Stimulated activated CD4-positive, alpha-beta T cell treated with anti-CD3 and anti-CD28 coated beads, TNF-alpha, amount 100 ng/mL, for 4 hours (primary cell): ENCODE data around the gene KLF3.
A peak's percentile ranks its signal among the peaks of the same experiment; 100 is the strongest.

ENCODE experiments used
- DNase-seq, 3 experiments: peaks; one replicate each; pipeline ENCODE4 v3.0.0-alpha.2; 2020; ENCODE audit warnings: low read depth in 3 of 3

Gene KLF3

DNA sequence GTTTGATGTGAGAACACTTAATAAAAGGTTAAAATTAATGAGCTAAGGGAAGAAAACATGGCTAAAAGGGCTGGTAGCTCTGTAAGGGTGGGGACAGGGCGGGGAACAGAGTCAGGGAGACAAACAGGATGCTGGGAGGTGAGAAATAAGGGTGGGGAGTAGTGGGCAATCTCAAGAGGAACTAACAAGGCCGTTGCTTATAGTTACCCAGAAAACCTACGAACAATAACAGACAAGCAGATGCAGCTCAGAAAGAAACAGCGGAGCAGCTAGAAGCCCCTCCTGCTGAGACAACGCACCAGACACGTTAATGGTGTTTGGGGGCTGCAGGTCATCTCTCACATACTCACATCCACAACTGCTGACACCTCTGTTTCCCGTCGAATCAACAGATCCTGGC is 9.7 kb upstream of the KLF3 start:
- DNase-seq, result no peak

DNA sequence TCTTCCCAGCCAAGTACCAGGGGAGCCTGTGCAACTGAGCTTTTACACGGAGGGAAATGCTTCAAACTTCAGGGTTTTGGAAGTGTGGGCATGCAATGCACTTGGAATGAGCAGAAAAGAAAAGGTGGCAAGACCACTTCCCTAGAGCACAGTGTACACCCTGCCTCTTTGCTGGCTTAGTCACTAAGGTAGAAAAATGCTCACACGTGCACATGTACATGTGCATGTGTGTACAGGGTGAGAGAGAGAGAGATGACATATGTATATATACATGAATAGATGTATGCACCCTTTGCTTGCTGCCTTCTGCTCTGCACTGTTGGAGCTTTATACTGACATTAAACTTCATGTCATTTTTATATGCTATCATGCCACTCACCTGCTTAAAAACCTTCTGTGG is 7.9 kb upstream of the KLF3 start:
- no peak for DNase-seq

DNA sequence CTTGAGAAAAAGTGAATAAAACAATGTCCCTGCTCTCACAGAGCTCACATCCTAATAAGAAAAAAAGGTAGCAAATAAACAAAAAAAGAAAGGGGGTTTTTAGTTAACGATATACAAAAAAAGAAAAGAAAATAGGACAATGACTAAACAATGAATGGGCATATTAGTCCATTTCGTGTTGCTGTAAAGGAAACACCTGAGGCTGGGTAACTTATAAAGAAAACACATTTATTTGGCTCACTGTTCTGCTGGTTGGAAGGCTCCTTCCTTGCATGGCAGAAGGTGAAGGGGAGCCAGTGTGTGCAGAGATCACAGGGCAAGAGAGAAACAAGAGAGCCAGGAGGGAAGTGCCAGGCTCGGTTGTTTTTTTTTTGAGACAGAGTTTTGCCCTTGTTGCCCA is 4.7 kb upstream of the KLF3 start:
- no peak for DNase-seq

DNA sequence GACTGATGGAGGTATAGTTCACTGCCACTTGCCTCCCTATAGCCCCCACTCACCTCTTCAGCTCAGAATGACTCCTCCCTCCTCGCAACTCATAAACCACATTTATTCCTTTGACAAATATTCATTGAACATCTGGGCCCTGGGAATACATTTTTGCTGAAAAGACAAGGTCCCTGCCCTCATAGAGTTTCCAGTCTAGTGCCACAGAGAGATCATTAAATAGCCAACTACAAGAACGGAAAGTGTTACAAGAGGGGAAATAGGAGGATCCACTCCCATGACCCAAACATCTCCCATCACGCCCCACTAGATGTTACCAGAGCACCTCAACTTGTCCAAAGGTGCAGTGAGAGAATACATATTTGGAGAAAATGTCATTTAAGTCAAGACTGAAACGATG is 3.2 kb upstream of the KLF3 start:
- no peak for DNase-seq

DNA sequence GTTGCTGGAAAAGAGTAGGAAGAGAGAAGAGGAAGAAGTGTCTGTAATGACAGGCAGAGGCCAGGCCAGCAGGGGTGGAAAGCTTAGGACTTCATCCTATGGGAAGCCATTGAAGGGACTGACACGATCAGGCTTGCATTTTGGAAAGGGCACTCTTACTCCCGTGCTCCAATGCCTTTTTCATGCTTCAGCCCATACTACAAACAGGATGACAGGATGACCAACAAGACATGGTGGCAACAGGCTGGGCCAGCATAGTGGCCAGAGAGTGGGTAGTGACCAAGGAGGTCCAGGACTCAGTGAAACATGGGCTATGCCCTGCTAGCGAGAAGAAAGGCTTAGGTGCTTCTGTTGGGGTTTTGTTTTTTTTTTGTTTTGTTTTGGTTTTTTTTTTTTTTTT is 2.6 kb upstream of the KLF3 start:
- no peak for DNase-seq

DNA sequence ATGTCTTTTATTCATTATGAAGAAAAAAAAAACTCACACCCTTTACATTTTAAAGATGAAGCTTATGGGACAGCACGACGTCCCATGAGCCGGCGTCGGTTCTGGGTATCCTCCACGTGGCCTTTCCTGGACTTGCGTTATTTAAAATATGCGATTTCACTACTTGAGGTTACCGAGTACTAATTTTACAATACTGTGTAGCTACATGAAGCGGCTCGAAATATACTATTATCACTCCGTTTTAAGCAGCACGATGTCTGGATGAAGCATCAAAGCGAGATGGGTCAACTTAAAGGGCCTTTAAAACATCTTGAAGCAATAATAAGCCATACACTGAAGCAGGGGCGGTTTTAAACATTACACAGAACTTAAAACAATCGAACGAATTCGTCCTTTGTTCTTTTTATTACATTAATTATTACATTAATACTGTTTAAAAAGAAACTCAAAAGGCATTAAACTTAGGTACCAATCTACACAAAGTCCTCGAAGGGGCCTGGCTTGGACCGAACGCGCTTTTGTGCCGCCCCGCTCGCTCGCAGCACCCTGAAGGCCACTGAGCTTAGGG is 1.4 kb upstream of the KLF3 start:
- DNase-seq, result no peak

DNA sequence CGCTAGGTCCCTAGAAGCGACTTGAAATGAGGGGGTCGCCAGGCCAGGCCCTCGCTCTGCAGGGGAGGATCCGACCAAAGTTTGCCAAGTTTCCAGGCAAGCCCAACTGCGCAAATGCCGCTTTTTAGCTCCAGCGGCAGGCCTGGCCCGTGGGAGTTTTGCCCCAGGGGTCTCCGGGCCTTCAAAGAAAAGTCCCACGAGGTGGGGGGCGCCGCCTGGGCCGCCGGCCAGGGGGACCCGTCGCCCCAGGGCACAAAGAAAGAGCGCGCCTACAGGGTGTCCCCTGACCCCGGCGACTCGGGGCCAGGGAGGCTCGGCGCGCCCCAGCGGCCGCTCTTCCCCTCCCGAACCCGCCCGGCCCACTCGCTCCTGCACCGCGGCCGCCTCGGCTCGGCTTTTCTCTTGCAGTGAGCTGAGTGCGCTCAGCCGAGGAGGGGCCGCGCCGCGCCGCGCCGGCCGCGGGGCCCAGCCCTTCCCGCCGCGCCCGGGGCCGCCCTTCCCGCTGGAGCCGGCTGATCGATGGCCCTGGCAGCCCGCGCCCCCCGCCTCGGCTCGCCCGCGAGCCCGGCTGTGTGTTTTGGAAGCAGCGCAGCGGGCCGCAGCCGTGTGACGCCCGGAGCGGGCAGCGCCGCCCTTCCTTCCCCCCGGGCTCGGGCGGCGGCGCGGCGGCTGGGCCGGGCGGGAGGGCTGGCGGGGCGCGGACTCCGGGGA is 754 bp upstream of the KLF3 start:
- DNase-seq, result peak in 1 of 3 experiments; percentile 39

DNA sequence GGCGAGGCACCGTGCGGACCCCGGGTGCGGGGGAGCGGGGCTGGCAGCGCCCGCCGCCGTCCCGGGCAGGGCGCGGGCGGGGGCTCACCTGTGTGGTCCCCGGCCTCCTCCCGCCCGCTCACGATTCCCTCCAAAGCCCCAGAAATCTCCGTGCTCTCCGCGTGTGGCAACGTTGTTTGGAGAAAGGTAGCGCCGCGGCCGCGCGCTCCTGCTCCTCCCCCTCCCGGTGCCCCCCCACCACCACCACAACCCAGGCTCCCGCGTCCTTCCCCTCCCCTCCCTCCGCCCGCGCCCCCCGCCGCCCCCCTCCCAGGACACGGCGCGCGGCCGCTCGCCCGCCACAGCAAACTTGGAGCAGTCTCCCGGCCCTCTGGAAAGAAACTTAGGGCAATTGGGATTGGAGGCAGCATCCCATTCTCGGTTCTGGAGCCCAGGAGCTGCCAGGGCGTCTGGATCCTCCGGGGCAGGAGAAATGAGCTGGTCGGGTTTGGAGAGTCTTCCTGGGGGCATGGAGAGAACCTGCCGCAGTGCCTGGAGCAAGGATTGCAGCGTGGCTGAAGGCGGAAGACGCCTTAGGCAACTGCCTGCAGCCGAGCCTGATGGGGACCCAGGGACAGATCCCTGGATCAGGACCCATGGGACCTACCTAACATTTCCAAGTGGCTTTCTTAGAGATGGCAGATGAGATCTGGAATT is 855 bp downstream of the KLF3 start:
- DNase-seq, result no peak

DNA sequence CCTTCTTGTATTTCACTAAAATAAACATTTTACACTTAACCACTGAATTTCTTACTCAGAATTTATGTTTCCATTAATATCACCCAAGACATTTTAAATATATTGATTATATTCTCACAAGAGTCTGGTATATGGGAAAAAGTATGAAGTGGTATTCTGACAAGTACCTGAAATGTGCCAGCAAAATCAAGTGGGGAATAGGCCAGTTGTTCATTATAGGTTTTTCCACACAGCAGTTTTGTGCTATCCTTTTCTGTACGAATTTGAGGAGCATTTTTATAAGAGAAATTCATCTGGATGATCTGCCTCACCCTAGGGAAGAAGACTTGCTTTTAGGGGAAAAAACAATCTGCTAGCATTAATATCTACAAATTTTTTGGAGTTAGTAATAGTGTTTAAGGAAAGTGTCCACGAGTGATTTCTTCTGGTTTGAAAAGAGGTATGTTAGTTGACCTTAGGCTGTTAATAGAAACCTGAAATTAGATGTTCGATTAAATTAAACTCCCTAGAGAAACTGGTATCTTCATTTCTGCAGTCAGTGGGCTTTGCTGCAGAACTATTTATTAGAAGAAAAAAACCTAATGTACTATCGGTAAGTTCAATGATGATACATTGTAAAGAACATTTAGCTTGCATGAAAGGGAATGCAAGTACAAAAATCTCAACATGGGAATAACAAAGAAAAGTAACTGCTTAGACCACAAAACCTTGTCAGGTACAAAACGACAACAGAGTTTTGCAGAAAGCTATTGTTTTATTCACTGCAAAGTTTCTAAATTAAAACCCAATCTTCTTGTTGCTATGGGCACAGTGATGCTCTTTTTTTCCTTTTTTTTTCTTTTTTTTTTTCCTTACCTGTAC is 1.8 kb downstream of the KLF3 start:
- DNase-seq, result no peak

DNA sequence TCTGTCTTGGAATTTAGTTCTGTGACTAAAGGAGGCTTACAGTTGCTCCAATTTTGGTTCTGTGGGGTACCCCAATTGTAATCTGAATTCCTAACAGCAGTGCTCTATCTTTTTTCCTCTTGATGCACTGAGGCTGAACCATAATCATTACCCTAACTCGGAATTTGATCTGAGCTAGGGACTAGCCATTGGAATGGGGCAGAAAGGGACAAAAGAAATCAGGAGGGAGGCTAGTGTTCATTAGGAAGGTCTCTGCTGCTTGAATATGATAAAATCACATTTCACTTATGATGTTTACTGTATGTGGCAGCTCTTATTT is 2.7 kb downstream of the KLF3 start:
- no peak for DNase-seq

DNA sequence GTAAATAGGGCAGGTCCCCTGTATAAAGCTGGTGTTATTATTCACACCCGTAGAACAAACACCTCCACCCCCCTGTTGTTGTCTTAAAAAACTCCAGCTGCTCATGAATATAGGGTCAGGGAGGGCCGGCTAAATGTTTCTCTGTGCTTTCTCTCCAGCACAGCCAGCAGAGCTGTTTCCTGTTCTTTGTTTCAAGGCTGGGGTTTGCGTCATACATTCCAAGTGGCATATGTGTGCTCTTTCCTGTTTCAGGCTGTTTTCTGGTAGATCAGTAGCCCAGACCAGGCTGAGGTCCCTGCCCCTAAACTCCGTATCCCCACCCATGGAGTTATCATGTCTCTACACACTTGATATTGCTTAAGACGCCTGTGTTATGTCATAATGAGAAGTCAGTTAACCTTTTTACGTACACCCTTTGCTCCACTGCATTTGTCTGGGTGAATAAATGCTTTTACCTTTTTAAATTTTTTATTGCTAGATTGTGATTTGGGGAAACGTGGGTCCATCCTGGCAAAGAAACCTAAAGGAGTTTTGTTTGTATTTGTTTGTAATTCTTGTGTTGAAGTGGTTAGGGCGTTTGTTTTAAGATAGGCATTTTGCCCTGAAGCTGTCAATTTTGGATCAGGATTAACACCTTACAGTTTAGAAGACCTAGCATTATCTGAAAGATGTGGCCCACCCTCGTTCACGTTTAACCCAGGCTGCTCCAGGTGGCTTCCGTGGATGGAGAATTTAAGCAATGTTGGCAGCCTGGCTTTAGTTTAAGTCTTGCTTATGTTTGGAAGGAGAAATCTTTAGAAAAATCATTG is 3.3 kb downstream of the KLF3 start:
- DNase-seq, result no peak

DNA sequence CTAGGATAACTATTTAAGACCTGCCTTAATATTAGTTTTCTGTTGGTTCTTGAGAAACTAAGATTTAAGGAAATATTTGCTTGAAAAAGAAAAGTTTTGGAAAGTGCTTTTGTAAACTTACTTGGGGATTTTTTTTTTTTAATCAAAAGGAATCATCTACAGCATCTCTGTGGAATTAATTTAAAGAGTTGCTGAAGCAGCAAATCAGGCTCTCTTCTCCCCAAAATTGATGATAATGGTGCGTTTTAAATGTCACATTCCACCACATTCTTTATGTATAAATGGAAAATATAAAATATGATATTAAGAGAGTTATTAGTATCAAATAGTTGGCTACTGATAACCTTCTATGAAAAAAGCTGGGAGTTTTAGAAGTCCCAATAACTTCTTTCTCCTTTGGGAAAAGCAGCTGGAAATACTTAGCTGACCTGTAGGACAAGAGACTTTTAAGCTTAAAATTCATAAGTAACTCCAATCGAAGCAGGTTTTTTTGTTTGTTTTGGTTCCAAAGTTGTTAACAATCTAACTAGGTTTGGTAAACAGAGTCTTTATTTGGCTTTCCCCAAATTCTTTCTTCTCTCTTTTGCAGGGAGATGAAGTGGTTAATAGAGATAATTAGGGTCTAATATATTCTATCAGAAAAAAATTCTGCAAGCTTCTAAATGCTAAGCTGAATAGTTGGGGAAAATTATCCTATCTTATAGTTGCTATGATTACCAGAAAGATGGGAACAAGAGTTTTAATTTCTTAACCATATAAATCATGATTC is 4.4 kb downstream of the KLF3 start:
- DNase-seq, result no peak

DNA sequence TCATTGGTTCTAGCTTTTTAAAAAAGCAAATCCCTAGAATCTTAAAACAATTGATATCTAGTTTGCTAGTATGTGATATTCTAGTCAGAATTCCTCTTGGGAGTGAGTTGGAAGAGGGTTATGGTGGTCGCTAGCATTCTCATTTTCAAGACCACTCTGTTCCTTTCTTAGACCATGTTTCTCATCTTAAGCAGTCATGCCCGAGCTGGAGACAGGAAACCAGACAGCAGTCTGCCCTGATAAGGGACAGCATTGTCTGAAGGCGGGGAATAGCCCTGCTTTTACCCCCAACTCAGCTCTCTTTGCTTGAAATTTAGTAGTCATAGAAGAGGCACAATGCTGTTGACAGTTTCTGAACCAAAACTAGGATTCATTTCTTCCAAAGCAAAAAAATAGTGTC is 5.2 kb downstream of the KLF3 start:
- no peak for DNase-seq

DNA sequence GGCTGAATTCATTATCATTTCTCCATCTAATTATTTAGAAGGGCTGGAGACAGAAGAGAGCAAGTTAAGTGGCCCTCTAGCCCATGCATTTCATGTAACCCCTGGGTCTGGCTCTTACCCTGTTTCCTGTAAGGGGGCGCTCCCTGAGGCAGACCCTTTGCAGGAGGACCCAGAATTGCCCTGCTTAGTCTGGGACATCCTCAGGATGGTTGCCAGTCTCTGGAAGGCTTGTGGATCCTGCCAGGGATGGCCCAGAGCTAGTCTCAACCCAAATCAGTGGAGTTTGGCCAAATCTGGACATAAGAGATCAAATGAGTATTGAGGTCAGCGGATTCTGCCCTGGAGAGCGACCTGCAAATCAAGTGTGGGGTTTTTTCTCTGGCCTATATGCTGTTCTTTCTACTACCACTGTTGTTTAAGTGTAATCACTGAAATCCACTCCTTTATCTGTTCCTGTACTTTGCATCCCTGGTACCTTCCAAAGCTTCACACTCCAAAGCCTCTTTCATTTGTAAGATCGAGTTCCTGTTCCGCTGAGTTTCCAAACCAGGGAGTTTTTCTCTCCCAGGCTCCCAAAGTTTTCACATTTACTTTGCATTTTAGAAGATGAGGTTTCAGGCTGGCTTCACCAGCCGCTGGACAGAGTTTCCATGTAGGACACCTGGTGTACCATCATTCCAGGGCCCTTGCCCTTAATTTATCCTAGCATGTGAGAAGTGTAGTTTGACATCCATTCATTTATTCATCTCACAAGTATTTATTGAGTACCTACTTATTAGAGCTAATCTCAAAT is 6.3 kb downstream of the KLF3 start:
- DNase-seq, result no peak

DNA sequence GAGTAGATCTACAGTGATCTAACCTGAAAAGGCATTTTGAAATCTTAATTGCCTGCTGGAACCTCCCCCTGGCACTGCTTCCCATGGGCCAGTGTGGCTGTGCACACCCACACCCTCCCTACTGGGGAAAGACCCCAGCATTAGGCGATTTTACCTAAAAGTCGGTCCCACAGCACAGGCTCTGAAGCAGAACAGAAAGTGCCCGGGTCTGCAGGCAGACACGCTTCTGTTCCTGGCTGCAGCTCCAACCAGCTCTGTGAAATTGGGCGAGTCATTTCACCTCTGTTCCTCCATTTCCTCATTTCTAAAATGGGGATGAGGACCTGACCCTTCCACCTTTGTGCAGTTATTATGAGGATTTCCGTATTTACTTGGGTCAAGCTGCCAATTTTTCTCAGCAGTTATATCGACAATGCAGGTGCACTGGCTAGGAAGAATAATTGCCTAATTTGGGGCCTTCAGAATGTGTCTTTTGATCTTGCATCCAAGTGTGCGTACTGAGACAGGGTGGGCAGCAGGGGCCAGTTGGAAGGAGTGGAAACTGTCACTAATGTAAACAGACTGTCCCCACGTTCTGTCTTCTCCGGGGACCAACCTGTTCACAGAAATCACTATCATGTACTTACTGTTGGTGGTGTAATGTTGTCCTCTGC is 7.1 kb downstream of the KLF3 start:
- no peak for DNase-seq

DNA sequence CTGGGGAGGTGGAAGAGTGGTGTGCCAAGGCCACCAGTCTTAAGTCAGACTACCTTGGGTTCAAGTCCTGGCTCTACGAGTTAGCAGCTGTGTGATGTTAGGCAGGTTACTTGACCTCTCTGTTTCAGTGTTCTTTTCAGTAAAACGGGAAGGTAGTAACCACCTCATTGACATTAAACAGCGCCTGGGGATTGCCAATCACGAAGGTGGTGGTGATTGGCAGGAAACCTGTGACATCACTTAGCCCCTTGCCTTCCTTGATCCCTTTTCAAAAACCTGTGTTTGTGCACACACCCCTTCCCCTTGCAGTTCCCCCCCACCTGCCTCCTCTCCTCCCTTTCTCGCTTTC is 7.6 kb downstream of the KLF3 start:
- DNase-seq, result no peak

DNA sequence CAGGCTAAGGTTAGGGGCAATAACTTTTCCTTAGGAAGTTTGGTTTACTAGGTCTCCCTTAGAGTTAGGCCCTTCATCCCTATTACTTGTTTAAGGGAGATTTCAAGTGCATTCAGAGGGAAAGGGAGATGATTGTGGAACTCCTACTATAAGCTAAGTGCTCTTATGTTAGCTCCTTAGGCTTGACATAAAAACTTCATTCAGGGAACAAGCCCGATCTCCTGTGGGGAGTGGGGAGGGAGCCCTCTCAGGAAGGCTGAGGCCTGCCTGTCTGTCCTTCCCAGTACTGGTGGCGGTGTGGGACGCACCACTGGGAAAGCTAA is 8.0 kb downstream of the KLF3 start:
- no peak for DNase-seq

DNA sequence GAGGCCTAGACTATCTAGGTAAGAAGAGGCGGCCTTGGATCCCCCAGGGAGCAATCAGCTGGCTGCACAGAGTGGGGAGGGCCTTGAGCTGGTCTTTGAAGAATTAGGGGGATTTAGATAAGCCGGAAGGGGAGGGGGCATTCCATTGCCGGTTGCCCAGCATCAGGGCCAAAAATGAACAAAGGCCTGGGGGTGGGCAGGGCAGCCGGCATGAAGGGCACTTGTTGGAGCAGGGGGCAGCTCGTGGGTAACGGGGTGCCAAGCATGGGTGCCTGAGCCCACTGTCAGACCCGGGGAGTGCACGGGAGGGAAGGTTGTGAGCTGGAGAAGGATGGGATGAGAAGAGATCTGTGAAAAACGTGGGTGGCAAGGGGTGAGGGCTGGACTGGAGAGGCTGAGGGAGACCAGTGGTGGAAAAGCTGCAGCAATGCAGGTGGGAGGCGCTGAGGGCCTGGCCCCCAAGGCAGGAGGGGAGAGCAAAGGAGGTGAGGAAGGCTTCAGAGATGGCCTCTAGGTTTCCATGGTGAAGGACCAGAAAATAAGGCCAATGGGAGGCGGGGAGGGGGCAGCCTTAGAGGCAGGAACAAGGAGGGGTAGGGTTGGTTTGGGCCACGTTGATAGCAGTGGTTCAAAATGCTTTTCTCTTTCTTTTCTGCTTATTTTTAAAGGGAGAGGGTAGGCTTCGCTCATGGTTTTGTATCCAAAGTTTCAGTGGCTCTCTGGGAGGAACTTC is 8.6 kb downstream of the KLF3 start:
- no peak for DNase-seq
